T-helper 1 cell (primary cell): ENCODE measurements around the gene CDH16.
"Not testable (repeated sequence)": the region's sequence is repeated elsewhere in the genome, so short reads cannot be mapped to it uniquely, and the experiment has no call there.

Experiments used
- DNase-seq, 5 donors: peaks; one replicate each; pipeline ENCODE4 v3.0.0-alpha.2; 2012 to 2020

Gene CDH16

DNA sequence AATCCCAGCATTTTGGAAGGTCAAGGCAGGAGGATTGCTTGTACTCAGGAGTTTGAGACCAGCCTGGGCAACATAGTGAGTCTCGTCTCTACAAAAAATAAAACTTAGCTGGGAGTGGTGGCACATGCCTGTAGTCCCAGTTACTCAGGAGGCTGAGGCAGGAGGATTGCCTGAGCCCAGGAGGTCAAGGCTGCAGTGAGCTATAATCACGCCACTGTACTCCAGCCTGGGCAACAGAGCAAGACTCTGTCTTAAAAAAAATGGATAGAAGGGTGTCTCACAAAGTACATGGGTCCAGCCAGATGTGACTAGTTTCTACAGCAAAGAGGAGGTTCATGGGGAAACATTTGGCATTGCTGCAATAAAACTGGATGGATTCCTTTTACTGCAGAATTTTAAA, 47.3 kb downstream of the CDH16 start:
- not testable (repeated sequence) for DNase-seq

- DNase-seq: no peak
Observed at GRCh38 chr16:66869424-66869823, 49.3 kb downstream of the CDH16 start.

GRCh38 chr16:66863707-66864106, 55.0 kb downstream of the CDH16 start:
- no peak for DNase-seq

DNA sequence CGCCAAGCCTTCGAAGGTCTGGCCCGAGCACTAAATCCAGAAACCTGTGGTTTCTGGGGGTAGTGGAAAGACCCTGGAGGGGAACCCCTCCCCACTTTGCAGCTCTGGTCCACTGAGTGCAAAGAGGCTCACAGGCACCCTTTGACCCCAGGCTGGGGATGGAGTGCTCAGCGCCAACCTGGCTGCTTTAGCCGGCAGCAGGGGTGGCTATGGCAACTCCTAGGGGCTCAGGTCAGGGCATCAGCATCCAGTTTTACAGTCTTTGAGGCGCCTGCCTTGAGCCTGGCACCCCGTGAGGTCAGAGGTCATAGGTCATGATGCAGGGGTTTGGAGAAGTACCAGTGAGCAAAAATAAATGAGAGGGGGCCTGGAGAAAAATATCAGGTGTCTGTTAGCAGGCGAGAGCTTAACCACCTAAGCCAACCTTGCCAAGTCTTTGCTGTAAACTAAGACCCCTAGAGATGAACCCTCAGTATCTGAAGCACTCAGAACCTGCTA, 56.6 kb downstream of the CDH16 start:
- DNase-seq: no peak

DNA sequence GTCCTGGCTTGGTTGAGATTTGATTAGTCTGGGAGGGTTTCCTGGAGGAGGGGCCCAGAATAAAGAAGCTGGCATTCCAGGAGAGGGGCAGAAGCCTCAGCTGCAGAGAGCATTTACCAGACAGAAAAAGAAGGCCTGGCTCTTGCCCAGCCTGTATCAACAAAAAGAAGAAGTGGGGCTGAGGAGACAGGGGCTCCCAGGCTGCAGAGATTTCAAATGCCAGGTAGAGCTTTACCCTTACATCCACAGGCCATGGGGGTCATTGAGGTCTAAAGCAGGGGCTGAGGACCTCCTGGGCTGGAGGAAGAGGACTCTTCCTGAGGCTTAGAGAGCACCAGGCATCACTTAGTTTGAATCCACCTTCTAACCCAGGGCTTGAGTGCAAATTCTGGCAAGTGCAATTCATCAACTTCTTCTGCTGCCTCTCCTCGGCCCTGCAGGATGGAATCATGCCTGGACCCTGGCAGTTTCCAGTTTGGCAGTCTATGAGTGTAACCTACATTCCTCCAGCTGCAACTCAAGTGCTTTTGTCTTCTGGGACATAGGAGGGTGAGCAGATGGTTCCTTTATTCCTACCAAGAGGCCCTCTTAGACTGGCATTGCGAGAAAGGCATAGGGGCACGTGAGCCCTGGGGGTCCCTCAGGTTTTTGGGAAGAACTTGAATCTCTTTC, 59.2 kb downstream of the CDH16 start:
- no peak for DNase-seq

GRCh38 chr16:66858740-66859396, 59.8 kb downstream of the CDH16 start:
- no peak for DNase-seq
